Left renal cortex interstitium (tissue), 4 donors: ENCODE data around the gene HKDC1. TPM values are rescaled to one million over a fixed set of nuclear protein-coding genes. Genes with fewer than 3 reads are reported as not detected.

Experiments
- DNase-seq, 4 donors: peaks; one replicate each; pipeline ENCODE4 v3.0.0-alpha.2; 2013; ENCODE audit warnings: low read depth in 4 of 4, low spot score in 2 of 4, missing footprints in 1 of 4
- polyA plus RNA-seq, 4 donors: library from polyadenylated mRNA; unstranded; fragments of 120-200 nt; gene quantifications; one replicate each; pipeline ENCODE4 v1.2.1, GENCODE V29; 2013; ENCODE audit not compliant: insufficient read length in 4 of 4

The HKDC1 gene
- polyA plus RNA-seq, 4 donors = 14.0 to 20.7 (median 14.7) TPM

GRCh38 chr10:69216577-69217118 is 3.5 kb upstream of the HKDC1 start:
- no peak for DNase-seq

GRCh38 chr10:69217119-69217754 is 2.9 kb upstream of the HKDC1 start:
- no peak for DNase-seq

- DNase-seq = no peak
Measured at GRCh38 chr10:69218831-69219230, 1.3 kb upstream of the HKDC1 start.

DNA sequence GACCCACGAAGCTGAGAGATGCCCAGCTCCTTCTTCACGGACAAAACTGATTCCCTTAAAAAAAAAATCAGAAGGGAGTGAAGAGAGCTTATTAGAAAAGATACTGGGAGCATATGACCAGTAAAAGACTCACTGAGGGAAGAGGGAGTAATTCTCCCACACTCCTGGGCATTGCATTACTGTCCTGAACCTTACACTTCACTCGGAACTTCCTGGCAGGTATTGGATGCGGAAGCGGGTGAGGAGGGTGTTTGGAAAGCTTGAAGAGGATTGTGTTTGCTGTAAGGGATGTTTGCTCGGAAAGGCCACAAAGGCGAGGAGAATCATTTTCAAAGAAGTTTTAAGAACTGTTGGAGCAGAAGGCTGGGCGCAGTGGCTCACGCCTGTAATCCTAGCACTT is 375 bp downstream of the HKDC1 start:
- no peak for DNase-seq

GRCh38 chr10:69222157-69223027 is 2.3 kb downstream of the HKDC1 start:
- no peak for DNase-seq

- no peak for DNase-seq
Measured at GRCh38 chr10:69223028-69223342, 2.9 kb downstream of the HKDC1 start.

- DNase-seq = no peak
Measured at GRCh38 chr10:69224862-69225657, 4.9 kb downstream of the HKDC1 start.

- no peak for DNase-seq
Measured at GRCh38 chr10:69225681-69226080, 5.5 kb downstream of the HKDC1 start.

DNA sequence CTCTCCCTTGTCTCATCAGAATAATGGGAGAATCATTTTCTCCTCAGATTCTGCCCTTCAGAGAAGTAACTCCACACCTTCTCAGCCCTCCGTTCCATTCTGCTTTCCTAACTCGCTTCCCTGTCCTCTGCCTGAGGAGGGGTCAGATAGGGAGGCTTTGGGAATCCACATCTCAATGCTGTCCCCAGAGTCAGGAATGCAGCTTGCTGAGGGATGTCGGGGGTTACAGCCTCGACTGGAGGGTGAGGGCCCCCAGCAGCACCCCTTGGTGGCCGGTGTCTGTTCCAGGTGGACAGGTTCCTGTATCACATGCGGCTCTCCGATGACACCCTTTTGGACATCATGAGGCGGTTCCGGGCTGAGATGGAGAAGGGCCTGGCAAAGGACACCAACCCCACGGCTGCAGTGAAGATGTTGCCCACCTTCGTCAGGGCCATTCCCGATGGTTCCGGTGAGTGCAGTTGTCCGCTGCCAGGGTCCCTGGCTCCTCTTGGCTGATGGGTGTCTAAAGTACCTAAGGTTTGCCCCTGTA is 6.9 kb downstream of the HKDC1 start:
- DNase-seq = no peak

GRCh38 chr10:69228151-69228550 is 8.0 kb downstream of the HKDC1 start:
- DNase-seq = no peak

GRCh38 chr10:69229616-69229916 is 9.4 kb downstream of the HKDC1 start:
- no peak for DNase-seq

DNA sequence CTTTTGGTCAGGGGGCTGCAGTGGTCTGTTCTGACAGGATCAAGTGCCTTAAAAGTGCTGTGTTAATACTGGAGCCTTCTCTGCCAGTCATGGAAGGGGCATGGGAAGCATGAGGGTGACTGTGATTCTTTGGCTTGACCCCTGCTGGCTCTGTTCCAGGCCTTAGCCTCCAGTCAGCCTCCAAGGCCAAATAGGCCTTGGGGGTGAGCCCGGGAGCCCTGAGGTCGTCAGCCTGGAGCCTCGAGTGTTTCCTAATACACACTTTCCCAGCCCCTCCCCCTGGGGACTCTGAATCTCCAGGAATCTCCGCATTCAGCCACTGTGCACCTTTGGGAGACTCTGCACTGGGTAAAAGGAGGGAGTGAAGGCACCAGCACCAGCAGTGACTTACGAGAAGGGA is 10.0 kb downstream of the HKDC1 start:
- no peak for DNase-seq

DNA sequence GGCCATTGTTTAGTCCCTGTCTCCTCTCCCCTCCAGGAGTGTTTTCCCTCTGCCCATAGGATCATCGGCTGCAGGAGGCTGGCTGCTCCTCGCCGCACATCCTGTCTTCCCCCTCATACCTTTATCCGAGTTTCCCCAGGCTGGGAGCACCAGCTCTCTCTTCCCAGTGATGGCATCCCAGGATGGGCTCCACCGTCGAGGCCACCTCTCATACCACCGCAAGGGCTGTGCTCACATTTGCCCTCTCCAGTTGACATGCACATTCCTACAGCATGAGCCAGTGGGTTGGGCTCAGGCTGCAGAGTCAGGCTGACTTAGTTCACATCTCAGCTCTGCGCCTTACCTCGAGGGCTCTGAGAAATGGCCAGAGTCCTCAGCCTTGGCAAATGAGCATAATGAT is 12.1 kb downstream of the HKDC1 start:
- DNase-seq = no peak

DNA sequence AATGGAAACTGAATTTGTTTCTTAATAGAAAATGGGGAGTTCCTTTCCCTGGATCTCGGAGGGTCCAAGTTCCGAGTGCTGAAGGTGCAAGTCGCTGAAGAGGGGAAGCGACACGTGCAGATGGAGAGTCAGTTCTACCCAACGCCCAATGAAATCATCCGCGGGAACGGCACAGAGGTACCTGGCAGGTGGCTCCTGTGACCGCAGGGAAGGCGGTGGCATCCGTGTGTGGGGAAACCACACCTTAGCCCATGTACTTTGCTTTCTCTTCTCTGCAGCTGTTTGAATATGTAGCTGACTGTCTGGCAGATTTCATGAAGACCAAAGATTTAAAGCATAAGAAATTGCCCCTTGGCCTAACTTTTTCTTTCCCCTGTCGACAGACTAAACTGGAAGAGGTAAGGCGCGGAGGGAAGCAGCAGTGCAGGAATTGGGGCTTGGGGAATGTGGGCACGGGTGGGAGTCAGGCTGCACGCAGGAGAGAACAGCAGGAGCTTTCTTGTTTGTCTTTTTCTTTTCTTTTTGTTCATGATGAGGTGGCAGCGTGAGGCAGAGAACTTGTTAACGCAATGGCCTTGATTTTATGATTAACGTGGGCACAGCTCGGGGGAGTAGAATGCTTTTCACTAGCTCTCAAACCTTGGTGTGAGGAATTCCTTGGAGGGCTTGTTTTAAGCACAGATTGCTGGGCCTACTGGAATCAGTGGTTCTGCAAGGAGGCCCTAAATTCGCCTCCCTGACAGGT is 12.8 kb downstream of the HKDC1 start:
- DNase-seq = no peak

GRCh38 chr10:69234447-69234846 is 14.3 kb downstream of the HKDC1 start:
- DNase-seq = no peak

DNA sequence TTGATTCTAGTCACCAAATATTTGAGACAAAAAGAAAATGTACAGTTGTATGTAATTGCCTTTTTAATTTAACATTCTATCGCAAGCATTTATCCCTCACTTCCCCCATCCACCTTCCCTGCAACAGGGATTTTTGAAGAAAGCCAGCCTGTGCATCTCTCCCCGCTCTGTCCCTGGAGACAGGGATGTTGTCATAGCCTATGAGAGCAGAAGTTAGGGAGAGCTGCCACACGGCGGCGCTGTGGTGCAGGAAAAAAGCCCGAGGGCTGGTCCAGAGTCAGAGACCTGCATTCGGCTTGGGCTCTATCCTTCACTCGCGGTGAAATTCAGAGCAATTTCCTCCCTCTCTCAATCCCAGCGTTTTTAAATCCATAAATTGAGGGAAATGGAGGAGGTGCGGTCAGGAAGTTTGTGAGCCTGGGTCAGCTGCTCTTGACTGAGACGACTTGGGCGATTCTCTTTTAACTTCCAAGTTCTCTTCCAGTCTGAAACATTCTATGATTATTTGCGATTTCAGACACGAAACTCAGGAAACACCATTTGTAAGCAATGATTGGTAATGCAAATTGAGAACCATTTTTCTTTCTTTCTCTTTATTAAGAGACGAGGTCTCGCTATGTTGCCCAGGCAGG is 17.5 kb downstream of the HKDC1 start:
- peak in 1 of 4 donors; percentile 76 for DNase-seq

DNA sequence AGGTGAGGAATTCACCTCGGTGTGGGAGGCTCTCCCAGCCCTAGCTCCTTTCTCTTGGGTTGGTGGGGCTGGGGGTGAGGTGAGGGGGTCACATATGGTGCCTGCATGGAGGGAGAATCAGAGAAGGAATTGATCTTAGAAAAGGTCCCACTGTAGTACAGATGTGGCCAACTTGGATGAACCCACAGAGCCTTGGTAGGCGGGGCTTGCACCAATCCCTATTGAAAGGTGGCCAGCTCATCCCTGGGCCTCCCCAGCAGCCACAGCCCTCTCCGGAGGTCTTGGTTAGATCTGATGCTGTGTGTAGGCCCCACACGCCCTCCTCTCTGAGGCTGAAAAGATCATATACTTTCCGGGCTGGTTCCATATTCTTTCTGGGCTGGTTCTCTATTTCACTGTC is 19.0 kb downstream of the HKDC1 start:
- DNase-seq = no peak

- DNase-seq = no peak
Measured at GRCh38 chr10:69239816-69240434, 19.8 kb downstream of the HKDC1 start.

DNA sequence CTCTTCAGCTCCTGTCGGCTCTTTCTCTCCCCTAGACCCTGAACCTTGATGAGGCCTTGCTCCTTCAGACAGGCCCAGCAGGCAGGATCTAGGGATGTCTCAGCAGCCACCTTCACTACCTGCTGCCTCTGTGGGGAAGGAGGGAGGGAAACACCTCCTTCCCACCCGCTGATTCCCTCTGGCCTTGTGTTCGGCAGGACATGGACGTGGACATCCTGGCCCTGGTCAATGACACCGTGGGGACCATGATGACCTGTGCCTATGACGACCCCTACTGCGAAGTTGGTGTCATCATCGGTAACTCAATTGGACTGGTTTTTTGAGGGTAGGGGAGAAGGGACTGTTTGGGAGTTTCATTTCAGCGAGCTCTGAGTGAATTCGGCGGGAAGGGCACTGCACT is 20.3 kb downstream of the HKDC1 start:
- DNase-seq = no peak

DNA sequence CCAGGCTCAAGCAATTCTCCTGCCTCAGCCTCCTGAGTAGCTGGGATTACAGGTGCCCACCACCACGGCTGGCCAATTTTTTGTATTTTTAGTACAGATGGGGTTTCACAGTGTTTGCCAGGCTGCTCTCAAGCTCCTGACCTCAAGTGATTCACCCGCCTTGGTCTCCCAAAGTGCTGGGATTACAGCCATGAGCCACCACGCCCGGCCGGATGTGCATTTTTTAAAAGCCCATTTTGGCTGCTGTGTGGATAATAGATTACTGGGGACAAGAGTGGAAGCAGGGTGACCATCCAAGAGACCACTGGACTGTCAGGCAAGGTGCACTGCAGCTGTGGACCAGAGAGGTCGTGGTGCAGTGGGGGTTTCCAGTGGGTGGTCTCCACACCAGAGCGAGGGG is 21.4 kb downstream of the HKDC1 start:
- DNase-seq = no peak
